ENCODE data around the gene MTIF2.

GRCh38 chr2:55301277-55301676, 32.2 kb upstream of the MTIF2 start:
- TF ChIP-seq CTCF (IDR thresholded peaks at IDR 0.05) (no peak), CEBPB (IDR thresholded peaks at IDR 0.05) (no peak), EP300 (IDR thresholded peaks at IDR 0.05) (no peak), POLR2A (IDR thresholded peaks at IDR 0.05; ENCODE audit: low read length) (no peak), MAFK (IDR thresholded peaks at IDR 0.05; ENCODE audit: partially characterized antibody) (no peak), RCOR1 (IDR thresholded peaks at IDR 0.05; ENCODE audit: low read depth, low read length) (no peak), RFX5 (IDR thresholded peaks at IDR 0.05) (no peak), POLR2AphosphoS2 (conservative IDR thresholded peaks at IDR 0.05; ENCODE audit: low read length) (no peak), PBX3 (IDR thresholded peaks at IDR 0.05) (no peak), CHD2 (IDR thresholded peaks at IDR 0.05; ENCODE audit: low read length, partially characterized antibody) (no peak)
